Measurements from ENCODE around the gene SLC35F2.

The SLC35F2 gene

GRCh38 chr11:107816028-107816427, 42.6 kb downstream of the SLC35F2 start:
- DNase-seq (ENCODE audit: low spot score), result no peak
- no peak overlapping the region for H4K91ac ChIP-seq (ENCODE audit: low read depth, low read length, poor library complexity)

GRCh38 chr11:107810875-107811274, 47.7 kb downstream of the SLC35F2 start:
- Histone ChIP-seq H3K9me3 (replicated peaks in 1 of 2; ENCODE audit: control insufficient read depth in 2 of 2, insufficient read depth in 1 of 2, low read depth in 1 of 2, low read length in 2 of 2) (no peaks in the 10 kb centered on the region), H2BK120ac (ENCODE audit: low read depth, low read length) (no peak overlapping the region), H3K27me3 (ENCODE audit: control insufficient read depth in 3 of 3, insufficient read depth in 3 of 3, low read depth in 1 of 3, low read length in 3 of 3) (no peaks in the 10 kb centered on the region), H3K4me2 (ENCODE audit: insufficient read depth, low read length, poor library complexity, severe bottlenecking) (no peak overlapping the region), H2AFZ (ENCODE audit: low read length) (no peak overlapping the region), H3K27ac (replicated peaks; ENCODE audit: low read length) (no peak overlapping the region), H4K8ac (ENCODE audit: low read depth, low read length) (no peak overlapping the region), H3K36me3 (replicated peaks in 1 of 2; ENCODE audit: control insufficient read depth in 2 of 2, insufficient read depth in 2 of 2, low read length in 2 of 2) (no peaks in the 10 kb centered on the region), H3K4me1 (ENCODE audit: control insufficient read depth in 2 of 2, insufficient read depth in 1 of 2, low read depth in 1 of 2, low read length in 2 of 2) (no peaks in the 10 kb centered on the region), H2BK5ac (ENCODE audit: low read length) (no peak overlapping the region), H3K23ac (ENCODE audit: low read depth, low read length, poor library complexity) (no peak overlapping the region), H2BK12ac (ENCODE audit: low read length) (no peak overlapping the region), H4K91ac (ENCODE audit: low read depth, low read length, poor library complexity) (no peak overlapping the region), H3K9ac (ENCODE audit: low read depth, low read length, poor library complexity) (no peak overlapping the region), H2AK5ac (ENCODE audit: low read depth, low read length) (no peak overlapping the region), H3K79me1 (ENCODE audit: low read depth, low read length) (no peaks in the 10 kb centered on the region), H3K4ac (ENCODE audit: low read length) (no peak overlapping the region), H2BK15ac (ENCODE audit: low read length) (no peak overlapping the region), H3K18ac (ENCODE audit: low read length) (no peak overlapping the region), H3K14ac (ENCODE audit: low read length) (no peak overlapping the region), H3K4me3 (ENCODE audit: low read length in 2 of 2) (no peak overlapping the region)
- DNase-seq (ENCODE audit: low spot score), result no peak

More at GRCh38 chr11:107816028-107816427, 42.6 kb downstream of the SLC35F2 start:
- Histone ChIP-seq H3K18ac (ENCODE audit: low read length) (no peak overlapping the region), H2AFZ (ENCODE audit: low read length) (no peak overlapping the region), H3K27me3 (ENCODE audit: control insufficient read depth in 3 of 3, insufficient read depth in 3 of 3, low read depth in 1 of 3, low read length in 3 of 3) (no peaks in the 10 kb centered on the region), H3K36me3 (replicated peaks in 1 of 2; ENCODE audit: control insufficient read depth in 2 of 2, insufficient read depth in 2 of 2, low read length in 2 of 2) (no peaks in the 10 kb centered on the region), H2AK5ac (ENCODE audit: low read depth, low read length) (no peak overlapping the region), H3K23ac (ENCODE audit: low read depth, low read length, poor library complexity) (no peak overlapping the region), H3K9me3 (replicated peaks in 1 of 2; ENCODE audit: control insufficient read depth in 2 of 2, insufficient read depth in 1 of 2, low read depth in 1 of 2, low read length in 2 of 2) (no peaks in the 10 kb centered on the region), H3K14ac (ENCODE audit: low read length) (no peak overlapping the region), H3K27ac (replicated peaks; ENCODE audit: low read length) (no peak overlapping the region), H3K4me2 (ENCODE audit: insufficient read depth, low read length, poor library complexity, severe bottlenecking) (no peak overlapping the region), H2BK120ac (ENCODE audit: low read depth, low read length) (no peak overlapping the region), H4K8ac (ENCODE audit: low read depth, low read length) (no peak overlapping the region), H3K4ac (ENCODE audit: low read length) (no peak overlapping the region), H2BK12ac (ENCODE audit: low read length) (no peak overlapping the region), H2BK5ac (ENCODE audit: low read length) (no peak overlapping the region), H3K9ac (ENCODE audit: low read depth, low read length, poor library complexity) (no peak overlapping the region), H2BK15ac (ENCODE audit: low read length) (no peak overlapping the region), H3K4me3 (ENCODE audit: low read length in 2 of 2) (no peak overlapping the region), H3K4me1 (ENCODE audit: control insufficient read depth in 2 of 2, insufficient read depth in 1 of 2, low read depth in 1 of 2, low read length in 2 of 2) (no peaks in the 10 kb centered on the region), H3K79me1 (ENCODE audit: low read depth, low read length) (no peaks in the 10 kb centered on the region)
- WGBS, 2 donors (ENCODE audit: extremely low coverage in 2 of 2, insufficient read length in 2 of 2, insufficient replicate concordance in 1 of 2), result no CpG with 5 or more reads among the region's 2 CpGs

- H3K14ac ChIP-seq (ENCODE audit: low read length), result no peak overlapping the region
- no peak overlapping the region for H2AK5ac ChIP-seq (ENCODE audit: low read depth, low read length)
- no peak overlapping the region for H3K4ac ChIP-seq (ENCODE audit: low read length)
- H2BK12ac ChIP-seq (ENCODE audit: low read length), result no peak overlapping the region
- H3K9me3 ChIP-seq (replicated peaks in 1 of 2; ENCODE audit: control insufficient read depth in 2 of 2, insufficient read depth in 1 of 2, low read depth in 1 of 2, low read length in 2 of 2), result no peaks in the 10 kb centered on the region
- DNase-seq (ENCODE audit: low spot score), result no peak
- H4K91ac ChIP-seq (ENCODE audit: low read depth, low read length, poor library complexity), result no peak overlapping the region
- no peak overlapping the region for H2BK120ac ChIP-seq (ENCODE audit: low read depth, low read length)
- no peak overlapping the region for H3K18ac ChIP-seq (ENCODE audit: low read length)
- H4K8ac ChIP-seq (ENCODE audit: low read depth, low read length), result no peak overlapping the region
- H3K4me1 ChIP-seq (ENCODE audit: control insufficient read depth in 2 of 2, insufficient read depth in 1 of 2, low read depth in 1 of 2, low read length in 2 of 2), result no peaks in the 10 kb centered on the region
- WGBS, 2 donors (ENCODE audit: extremely low coverage in 2 of 2, insufficient read length in 2 of 2, insufficient replicate concordance in 1 of 2), result no CpG with 5 or more reads among the region's 4 CpGs
- no peaks in the 10 kb centered on the region for H3K79me1 ChIP-seq (ENCODE audit: low read depth, low read length)
- H3K9ac ChIP-seq (ENCODE audit: low read depth, low read length, poor library complexity), result no peak overlapping the region
- H3K27me3 ChIP-seq (ENCODE audit: control insufficient read depth in 3 of 3, insufficient read depth in 3 of 3, low read depth in 1 of 3, low read length in 3 of 3), result no peaks in the 10 kb centered on the region
- no peak overlapping the region for H3K4me3 ChIP-seq (ENCODE audit: low read length in 2 of 2)
- H3K4me2 ChIP-seq (ENCODE audit: insufficient read depth, low read length, poor library complexity, severe bottlenecking), result no peak overlapping the region
- H3K23ac ChIP-seq (ENCODE audit: low read depth, low read length, poor library complexity), result no peak overlapping the region
- no peak overlapping the region for H3K27ac ChIP-seq (replicated peaks; ENCODE audit: low read length)
- no peak overlapping the region for H2BK5ac ChIP-seq (ENCODE audit: low read length)
- no peak overlapping the region for H2AFZ ChIP-seq (ENCODE audit: low read length)
- H3K36me3 ChIP-seq (replicated peaks in 1 of 2; ENCODE audit: control insufficient read depth in 2 of 2, insufficient read depth in 2 of 2, low read length in 2 of 2), result no peaks in the 10 kb centered on the region
- H2BK15ac ChIP-seq (ENCODE audit: low read length), result no peak overlapping the region
Measured at GRCh38 chr11:107808521-107808920, 50.1 kb downstream of the SLC35F2 start.

GRCh38 chr11:107804971-107805370, 53.6 kb downstream of the SLC35F2 start:
- no peaks in the 10 kb centered on the region for H3K36me3 ChIP-seq (replicated peaks in 1 of 2; ENCODE audit: control insufficient read depth in 2 of 2, insufficient read depth in 2 of 2, low read length in 2 of 2)

More at GRCh38 chr11:107804971-107805370, 53.6 kb downstream of the SLC35F2 start:
- Histone ChIP-seq H4K91ac (ENCODE audit: low read depth, low read length, poor library complexity) (no peak overlapping the region), H2BK120ac (ENCODE audit: low read depth, low read length) (no peak overlapping the region), H3K14ac (ENCODE audit: low read length) (no peak overlapping the region), H4K8ac (ENCODE audit: low read depth, low read length) (no peak overlapping the region), H3K27me3 (ENCODE audit: control insufficient read depth in 3 of 3, insufficient read depth in 3 of 3, low read depth in 1 of 3, low read length in 3 of 3) (no peaks in the 10 kb centered on the region), H3K4me1 (ENCODE audit: control insufficient read depth in 2 of 2, insufficient read depth in 1 of 2, low read depth in 1 of 2, low read length in 2 of 2) (no peaks in the 10 kb centered on the region), H2BK5ac (ENCODE audit: low read length) (no peak overlapping the region), H2BK15ac (ENCODE audit: low read length) (no peak overlapping the region), H2BK12ac (ENCODE audit: low read length) (no peak overlapping the region), H3K4ac (ENCODE audit: low read length) (no peak overlapping the region), H3K27ac (replicated peaks; ENCODE audit: low read length) (no peak overlapping the region), H2AFZ (ENCODE audit: low read length) (no peak overlapping the region), H3K9ac (ENCODE audit: low read depth, low read length, poor library complexity) (no peak overlapping the region), H3K9me3 (replicated peaks in 1 of 2; ENCODE audit: control insufficient read depth in 2 of 2, insufficient read depth in 1 of 2, low read depth in 1 of 2, low read length in 2 of 2) (no peaks in the 10 kb centered on the region), H3K18ac (ENCODE audit: low read length) (no peak overlapping the region), H3K79me1 (ENCODE audit: low read depth, low read length) (no peaks in the 10 kb centered on the region), H3K4me3 (ENCODE audit: low read length in 2 of 2) (no peak overlapping the region), H3K23ac (ENCODE audit: low read depth, low read length, poor library complexity) (no peak overlapping the region), H3K4me2 (ENCODE audit: insufficient read depth, low read length, poor library complexity, severe bottlenecking) (no peak overlapping the region), H2AK5ac (ENCODE audit: low read depth, low read length) (no peak overlapping the region)
- DNase-seq (ENCODE audit: low spot score), result no peak

Data from neuronal stem cell (in vitro differentiated cells).